ENCODE measurements around the gene DDX6. TPM values are rescaled to one million over a fixed set of nuclear protein-coding genes. Genes with fewer than 3 reads are reported as not detected.
A peak's percentile ranks its signal among the peaks of the same experiment; 100 is the strongest.

The DDX6 gene
- total RNA-seq, 1 donor from 2014 or later, result 135 TPM

GRCh38 chr11:118812485-118812884 lies 21.5 kb upstream of the DDX6 start:
- no peak overlapping the region for H3K27ac Mint-ChIP-seq
- H3K9me3 Mint-ChIP-seq, result no peaks in the 10 kb centered on the region
- H3K4me3 Mint-ChIP-seq (ENCODE audit: low read depth), result no peak overlapping the region
- no peaks in the 10 kb centered on the region for H3K36me3 Mint-ChIP-seq (ENCODE audit: low read depth)
- H3K27me3 Mint-ChIP-seq (ENCODE audit: low read depth), result peaks cover 1% of the 10 kb centered on the region
- no peak for DNase-seq (ENCODE audit: low spot score)
- peaks cover 3% of the 10 kb centered on the region for H3K4me1 Mint-ChIP-seq (ENCODE audit: low read depth)
- intact Hi-C loops (cut with micrococcal nuclease), result no loop called here

- Mint-ChIP-seq H3K4me1 (ENCODE audit: low read depth) (peaks cover 3% of the 10 kb centered on the region), H3K4me3 (ENCODE audit: low read depth) (no peak overlapping the region), H3K9me3 (no peaks in the 10 kb centered on the region), H3K27ac (no peak overlapping the region), H3K36me3 (ENCODE audit: low read depth) (no peaks in the 10 kb centered on the region), H3K27me3 (ENCODE audit: low read depth) (peaks cover 11% of the 10 kb centered on the region)
- intact Hi-C loops (cut with micrococcal nuclease), result no loop called here
- no peak for DNase-seq (ENCODE audit: low spot score)
Measured at GRCh38 chr11:118807800-118808778, 17.1 kb upstream of the DDX6 start.

GRCh38 chr11:118806400-118806799 lies 15.4 kb upstream of the DDX6 start:
- DNase-seq (ENCODE audit: low spot score), result no peak
- H3K4me1 Mint-ChIP-seq (ENCODE audit: low read depth), result peaks cover 3% of the 10 kb centered on the region
- H3K27ac Mint-ChIP-seq, result no peak overlapping the region
- H3K27me3 Mint-ChIP-seq (ENCODE audit: low read depth), result peaks cover 11% of the 10 kb centered on the region
- intact Hi-C loops (cut with micrococcal nuclease), result no loop called here
- no peak overlapping the region for H3K4me3 Mint-ChIP-seq (ENCODE audit: low read depth)
- no peaks in the 10 kb centered on the region for H3K9me3 Mint-ChIP-seq
- no peaks in the 10 kb centered on the region for H3K36me3 Mint-ChIP-seq (ENCODE audit: low read depth)

GRCh38 chr11:118804094-118804493 lies 13.1 kb upstream of the DDX6 start:
- Mint-ChIP-seq H3K4me1 (ENCODE audit: low read depth) (peaks cover 3% of the 10 kb centered on the region), H3K36me3 (ENCODE audit: low read depth) (no peaks in the 10 kb centered on the region), H3K27me3 (ENCODE audit: low read depth) (peaks cover 10% of the 10 kb centered on the region), H3K27ac (no peak overlapping the region), H3K4me3 (ENCODE audit: low read depth) (no peak overlapping the region), H3K9me3 (no peaks in the 10 kb centered on the region)
- DNase-seq (ENCODE audit: low spot score), result no peak
- intact Hi-C loops (cut with micrococcal nuclease), result no loop called here

GRCh38 chr11:118799372-118799771 lies 8.4 kb upstream of the DDX6 start:
- no peaks in the 10 kb centered on the region for H3K9me3 Mint-ChIP-seq
- intact Hi-C loops (cut with micrococcal nuclease), result no loop called here
- H3K27me3 Mint-ChIP-seq (ENCODE audit: low read depth), result peaks cover 5% of the 10 kb centered on the region
- no peaks in the 10 kb centered on the region for H3K36me3 Mint-ChIP-seq (ENCODE audit: low read depth)
- no peak overlapping the region for H3K27ac Mint-ChIP-seq
- no peaks in the 10 kb centered on the region for H3K4me1 Mint-ChIP-seq (ENCODE audit: low read depth)
- H3K4me3 Mint-ChIP-seq (ENCODE audit: low read depth), result no peak overlapping the region
- no peak for DNase-seq (ENCODE audit: low spot score)

GRCh38 chr11:118797510-118797909 lies 6.5 kb upstream of the DDX6 start:
- Mint-ChIP-seq H3K36me3 (ENCODE audit: low read depth) (no peaks in the 10 kb centered on the region), H3K9me3 (no peaks in the 10 kb centered on the region), H3K4me1 (ENCODE audit: low read depth) (peaks cover 9% of the 10 kb centered on the region), H3K4me3 (ENCODE audit: low read depth) (no peak overlapping the region), H3K27ac (no peak overlapping the region), H3K27me3 (ENCODE audit: low read depth) (peaks cover 5% of the 10 kb centered on the region)
- intact Hi-C loops (cut with micrococcal nuclease), result no loop called here
- no peak for DNase-seq (ENCODE audit: low spot score)

GRCh38 chr11:118792570-118793124 lies 1.7 kb upstream of the DDX6 start:
- Mint-ChIP-seq H3K4me3 (ENCODE audit: low read depth) (peak overlapping the region; percentile 97), H3K27me3 (ENCODE audit: low read depth) (peaks cover 3% of the 10 kb centered on the region)

GRCh38 chr11:118791961-118792569 lies 1.1 kb upstream of the DDX6 start:
- Mint-ChIP-seq H3K27me3 (ENCODE audit: low read depth) (peaks cover 3% of the 10 kb centered on the region), H3K36me3 (ENCODE audit: low read depth) (peaks cover 17% of the 10 kb centered on the region), H3K9me3 (no peaks in the 10 kb centered on the region), H3K4me3 (ENCODE audit: low read depth) (peak overlapping the region; percentile 97), H3K27ac (peak overlapping the region; percentile 96), H3K4me1 (ENCODE audit: low read depth) (peaks cover 19% of the 10 kb centered on the region)
- peak; percentile 29 for DNase-seq (ENCODE audit: low spot score)
- intact Hi-C loops (cut with micrococcal nuclease), result loop anchor here (1.0 to 2.0 kb wide), 3 partner anchors 53 to 91 kb away; partner anchors contain the start of gene CXCR5

More at GRCh38 chr11:118792570-118793124, 1.7 kb upstream of the DDX6 start:
- peaks cover 14% of the 10 kb centered on the region for H3K36me3 Mint-ChIP-seq (ENCODE audit: low read depth)
- H3K4me1 Mint-ChIP-seq (ENCODE audit: low read depth), result peaks cover 16% of the 10 kb centered on the region
- peak; percentile 68 for DNase-seq (ENCODE audit: low spot score)
- H3K27ac Mint-ChIP-seq, result peak overlapping the region; percentile 96
- intact Hi-C loops (cut with micrococcal nuclease), result loop anchor here (1.0 to 2.0 kb wide), 2 partner anchors 78 to 90 kb away; partner anchors contain the start of gene CXCR5
- H3K9me3 Mint-ChIP-seq, result no peaks in the 10 kb centered on the region

- peaks cover 31% of the 10 kb centered on the region for H3K36me3 Mint-ChIP-seq (ENCODE audit: low read depth)
- peaks cover 33% of the 10 kb centered on the region for H3K4me1 Mint-ChIP-seq (ENCODE audit: low read depth)
- no peaks in the 10 kb centered on the region for H3K27me3 Mint-ChIP-seq (ENCODE audit: low read depth)
Measured at GRCh38 chr11:118790357-118791110, 430 bp downstream of the DDX6 start.

GRCh38 chr11:118789501-118790356 lies 1.2 kb downstream of the DDX6 start:
- Mint-ChIP-seq H3K27ac (peak overlapping the region; percentile 96), H3K27me3 (ENCODE audit: low read depth) (no peaks in the 10 kb centered on the region), H3K9me3 (no peaks in the 10 kb centered on the region), H3K4me3 (ENCODE audit: low read depth) (peak overlapping the region; percentile 97), H3K36me3 (ENCODE audit: low read depth) (peaks cover 36% of the 10 kb centered on the region), H3K4me1 (ENCODE audit: low read depth) (peaks cover 36% of the 10 kb centered on the region)
- DNase-seq (ENCODE audit: low spot score), result peak; percentile 30
- intact Hi-C loops (cut with micrococcal nuclease), result loop anchor here (1.0 to 2.0 kb wide), 3 partner anchors 55 to 208 kb away; no protein-coding TSS in a partner anchor

More at GRCh38 chr11:118790357-118791110, 430 bp downstream of the DDX6 start:
- Mint-ChIP-seq H3K4me3 (ENCODE audit: low read depth) (peak overlapping the region; percentile 97), H3K9me3 (no peaks in the 10 kb centered on the region), H3K27ac (peak overlapping the region; percentile 96)
- DNase-seq (ENCODE audit: low spot score), result no peak
- intact Hi-C loops (cut with micrococcal nuclease), result loop anchor here (1.0 to 2.0 kb wide), 3 partner anchors 54 to 207 kb away; no protein-coding TSS in a partner anchor

GRCh38 chr11:118786657-118787056 lies 4.3 kb downstream of the DDX6 start:
- Mint-ChIP-seq H3K36me3 (ENCODE audit: low read depth) (peaks cover 58% of the 10 kb centered on the region), H3K27ac (no peak overlapping the region), H3K9me3 (no peaks in the 10 kb centered on the region), H3K4me1 (ENCODE audit: low read depth) (peaks cover 32% of the 10 kb centered on the region), H3K27me3 (ENCODE audit: low read depth) (no peaks in the 10 kb centered on the region), H3K4me3 (ENCODE audit: low read depth) (peak overlapping the region; percentile 41)
- intact Hi-C loops (cut with micrococcal nuclease), result no loop called here
- DNase-seq (ENCODE audit: low spot score), result no peak
